Gastrocnemius medialis (tissue), 4 donors: Measurements from ENCODE around the gene JSRP1. TPM values are rescaled to one million over a fixed set of nuclear protein-coding genes. Genes with fewer than 3 reads are reported as not detected.

Experiments
- ATAC-seq, 2 donors: fragments of 150-250 bp; one replicate each; pipeline ENCODE4 v1.9.1; 2016
- DNase-seq, 2 donors: peaks; one replicate each; pipeline ENCODE4 v3.0.0-alpha.2; 2019
- H3K27ac ChIP-seq, 4 donors: fragments of 200-600 bp; sonication (generic); 1 replicate in 1 of 4; 2 replicates in 3 of 4; pipeline ENCODE4 v1.5.1; 2016 to 2018; ENCODE audit warnings: mild to moderate bottlenecking in 2 of 4, moderate library complexity in 1 of 4
- H3K27me3 ChIP-seq, 3 donors: fragments of 200-600 bp; sonication (generic) in 2 of 3; 1 replicate in 1 of 3; 2 replicates in 2 of 3; pipeline versions ENCODE4 v1.5.1 to v1.6.0; 2016 to 2019; ENCODE audit warnings: mild to moderate bottlenecking in 1 of 3, moderate library complexity in 1 of 3
- H3K36me3 ChIP-seq, 2 donors: fragments of 200-600 bp; sonication (generic) in 1 of 2; one replicate each; pipeline ENCODE4 v1.5.1; 2017 to 2018
- H3K4me1 ChIP-seq, 2 donors: fragments of 200-600 bp; sonication (generic) in 1 of 2; one replicate each; pipeline ENCODE4 v1.5.1; 2016 to 2017; ENCODE audit warnings: mild to moderate bottlenecking in 2 of 2
- H3K4me3 ChIP-seq, 4 donors: fragments of 200-600 bp; sonication (generic) in 3 of 4; 1 replicate in 1 of 4; 2 replicates in 3 of 4; pipeline ENCODE4 v1.5.1; 2016 to 2019; ENCODE audit warnings: mild to moderate bottlenecking in 2 of 4
- H3K9me3 ChIP-seq, 3 donors: fragments of 200-600 bp; sonication (generic) in 2 of 3; 1 replicate in 1 of 3; 2 replicates in 2 of 3; pipeline ENCODE4 v1.5.1; 2016 to 2019
- CTCF ChIP-seq, 5 experiments: fragments of 450-650 bp in 3 of 5; fragments of 200-600 bp in 2 of 5; sonication (generic) in 2 of 5; IDR thresholded peaks in 4 of 5; conservative IDR thresholded peaks in 1 of 5; 1 replicate in 4 of 5; 2 replicates in 1 of 5; pipeline ENCODE4 v1.5.1; 2016 to 2019; ENCODE audit warnings: antibody characterized with exemption in 5 of 5, mild to moderate bottlenecking in 3 of 5, moderate library complexity in 3 of 5
- POLR2A ChIP-seq, 2 donors: fragments of 450-650 bp; IDR thresholded peaks; one replicate each; pipeline ENCODE4 v1.6.1; 2017; ENCODE audit warnings: antibody characterized with exemption in 2 of 2, mild to moderate bottlenecking in 2 of 2, moderate library complexity in 2 of 2
- in situ Hi-C, 4 donors: fragments of 200-750 bp; cut with MboI; loops; one replicate each; pipeline versions ENCODE4 v1.15.0 to v1.8.0; 2017; ENCODE audit warnings: low sequenced_read_pairs in 4 of 4
- intact Hi-C: fragments of 100-400 bp; cut with DNase I; formaldehyde crosslinking; loops from one replicate; pipeline ENCODE4 v1.15.1; 2023; ENCODE audit warnings: low total_unique reads
- total RNA-seq, 4 donors: library from RNA; depleted of rRNA; stranded (reverse); fragments of >200 nt; gene quantifications; one replicate each; pipeline versions ENCODE4 v1.1.0 to v1.2.3, GENCODE V29; 2016

Gene JSRP1
- total RNA-seq, 4 donors from 2014 or later, result 152 to 383 (median 303) TPM

DNA sequence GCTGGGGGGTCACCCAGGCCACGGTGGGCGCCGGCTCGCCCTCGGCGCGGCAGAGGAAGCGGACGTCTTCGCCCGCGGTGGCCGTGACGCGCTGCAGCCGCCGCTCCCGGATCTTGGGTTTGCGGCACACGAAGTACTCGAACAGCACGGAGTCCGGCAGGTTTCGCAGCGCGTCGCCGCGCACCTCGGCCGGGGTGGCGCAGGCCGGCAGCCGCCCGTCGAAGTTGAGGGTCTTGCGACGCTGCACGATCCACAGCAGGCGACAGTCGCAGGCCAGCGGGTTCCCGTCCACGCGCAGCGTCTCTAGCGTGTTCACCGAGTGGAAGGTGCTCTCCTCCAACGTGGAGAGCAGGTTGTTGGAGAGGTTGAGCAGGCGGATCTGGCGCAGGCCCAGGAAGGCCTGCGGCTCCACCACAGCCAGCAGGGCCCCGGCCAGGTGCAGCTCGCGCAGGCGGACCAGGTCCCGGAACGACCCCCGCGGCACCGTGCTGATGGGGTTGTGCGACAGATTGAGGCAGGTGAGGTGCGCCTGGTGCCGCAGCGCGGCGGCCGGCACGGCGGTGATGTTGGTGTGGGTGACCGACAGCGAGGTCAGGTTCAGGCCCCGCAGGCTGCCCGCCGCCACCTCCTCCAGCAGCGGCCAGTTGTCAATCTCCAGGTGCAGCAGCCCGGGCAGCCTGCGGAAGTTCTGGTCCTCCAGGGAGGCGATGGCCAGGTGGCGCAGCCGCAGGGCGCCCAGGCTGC, 34.4 kb upstream of the JSRP1 start:
- intact Hi-C loops (no loop called here), in situ Hi-C loops (loop anchor here (25.0 kb wide), 1 partner anchor 97 kb away; no protein-coding TSS in a partner anchor)
- no peak overlapping the region for H3K27ac ChIP-seq
- peak overlapping the region; percentile 5 to 36 (median 36) for H3K4me3 ChIP-seq
- H3K27me3 ChIP-seq, result peaks cover 47 to 58% (median 51%) of the 10 kb centered on the region in 3 donors
- TF ChIP-seq CTCF (IDR thresholded peaks at IDR 0.05 in 4 of 5, conservative IDR thresholded peaks at IDR 0.05 in 1 of 5), result no peak
- TF ChIP-seq POLR2A (IDR thresholded peaks at IDR 0.05), result no peak
- ATAC-seq (no peak), DNase-seq (no peak)
- H3K36me3 ChIP-seq, result no peaks in the 10 kb centered on the region
- peaks cover 12 to 33% of the 10 kb centered on the region in 2 donors for H3K4me1 ChIP-seq
- no peaks in the 10 kb centered on the region for H3K9me3 ChIP-seq

- no peaks in the 10 kb centered on the region for H3K36me3 ChIP-seq
- TF ChIP-seq CTCF (IDR thresholded peaks at IDR 0.05 in 4 of 5, conservative IDR thresholded peaks at IDR 0.05 in 1 of 5), result no peak
- no peak for TF ChIP-seq POLR2A (IDR thresholded peaks at IDR 0.05)
- H3K27ac ChIP-seq, result no peak overlapping the region
- H3K9me3 ChIP-seq, result no peaks in the 10 kb centered on the region
- H3K27me3 ChIP-seq, result peaks cover 47 to 58% (median 51%) of the 10 kb centered on the region in 3 donors
- intact Hi-C loops (no loop called here), in situ Hi-C loops (loop anchor here (25.0 kb wide), 1 partner anchor 97 kb away; no protein-coding TSS in a partner anchor)
- peak overlapping the region; percentile 5 to 36 (median 36) for H3K4me3 ChIP-seq
- no peak for DNase-seq
- no peak for ATAC-seq
- H3K4me1 ChIP-seq, result peaks cover 11 to 26% of the 10 kb centered on the region in 2 donors
These were observed 33.7 kb upstream of the JSRP1 start for GRCh38 chr19:2289714-2290435.

DNA sequence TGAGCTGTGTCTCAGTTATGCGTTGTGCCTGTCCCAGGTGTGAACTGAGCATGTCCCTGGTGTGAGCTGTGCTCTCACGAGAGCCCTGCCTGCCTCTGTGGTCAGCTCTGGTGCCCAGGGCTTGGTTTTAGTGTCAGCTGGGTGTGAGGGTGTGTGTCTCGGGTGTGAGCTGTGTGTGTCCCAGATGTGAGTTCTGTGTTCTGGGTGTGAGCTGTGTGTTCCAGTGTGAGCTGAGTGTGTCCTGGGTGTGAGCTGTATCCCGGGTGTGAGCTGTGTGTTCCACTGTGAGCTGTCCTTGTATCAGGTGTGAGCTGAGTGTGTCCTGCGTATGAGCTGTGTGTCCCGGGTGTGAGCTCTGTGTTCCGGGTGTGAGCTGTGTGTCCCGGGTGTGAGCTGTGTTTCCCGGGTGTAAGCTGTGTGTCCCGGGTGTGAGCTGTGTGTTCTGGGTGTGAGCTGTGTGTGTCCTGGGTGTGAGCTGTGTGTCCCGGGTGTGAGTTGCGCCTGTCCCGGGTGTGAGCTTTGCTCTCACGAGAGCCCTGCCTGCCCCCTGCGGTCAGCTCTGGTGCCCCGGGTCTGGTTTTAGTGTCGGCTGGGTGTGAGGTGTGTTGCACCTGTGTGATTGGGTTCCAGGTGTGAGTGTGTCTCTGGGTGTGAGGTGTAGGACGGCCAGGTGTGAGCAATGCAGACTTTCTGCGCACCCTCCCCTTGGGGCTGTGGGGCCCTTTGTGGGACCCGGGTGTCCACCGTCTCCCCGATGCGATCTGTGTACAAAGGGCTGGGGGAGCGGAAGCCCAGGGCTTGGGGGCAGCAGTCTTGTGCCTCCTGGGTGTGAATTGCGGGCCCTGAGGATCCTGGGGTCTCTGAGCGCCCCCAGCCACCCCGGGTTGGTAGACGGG, 32.8 kb upstream of the JSRP1 start:
- intact Hi-C loops, result no loop called here
- Histone ChIP-seq H3K27me3 (peaks cover 46 to 58% (median 51%) of the 10 kb centered on the region in 3 donors), H3K4me1 (peaks cover 2 to 21% of the 10 kb centered on the region in 2 donors), H3K27ac (no peak overlapping the region), H3K36me3 (no peaks in the 10 kb centered on the region), H3K4me3 (peak overlapping the region in 2 of 4 donors; percentile 35 to 36), H3K9me3 (no peaks in the 10 kb centered on the region)
- TF ChIP-seq POLR2A (IDR thresholded peaks at IDR 0.05), result no peak
- no peak for TF ChIP-seq CTCF (IDR thresholded peaks at IDR 0.05 in 4 of 5, conservative IDR thresholded peaks at IDR 0.05 in 1 of 5)
- DNase-seq (no peak), ATAC-seq (peak in 1 of 2 donors; percentile 4)
- in situ Hi-C loops, result loop anchor here (25.0 kb wide), 1 partner anchor 98 kb away; no protein-coding TSS in a partner anchor

DNA sequence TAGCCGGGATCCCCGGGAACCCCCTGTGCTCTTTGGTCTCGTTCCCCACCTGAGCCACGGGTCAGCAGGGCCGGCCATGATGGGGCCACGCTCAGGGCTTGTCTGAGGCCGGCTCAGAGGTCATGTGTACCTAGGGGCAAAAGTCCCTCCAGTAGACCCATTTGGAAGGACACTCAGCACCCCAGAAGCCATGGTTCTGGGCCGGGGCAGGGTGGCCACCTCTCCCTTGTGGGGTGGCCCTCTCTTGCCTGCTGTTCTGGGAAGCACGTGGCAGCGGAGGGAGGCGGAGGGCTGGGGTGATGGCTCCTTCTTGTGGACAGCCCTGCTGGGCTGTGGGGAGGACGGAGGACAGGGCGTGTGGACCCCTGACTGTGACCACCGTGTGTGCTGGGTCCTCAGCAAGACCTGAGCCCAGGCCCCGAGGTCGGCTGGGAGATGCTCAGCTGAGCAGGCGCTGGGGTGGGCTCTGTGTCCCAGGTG, 32.2 kb upstream of the JSRP1 start:
- ATAC-seq (no peak), DNase-seq (no peak)
- Histone ChIP-seq H3K36me3 (no peaks in the 10 kb centered on the region), H3K9me3 (no peaks in the 10 kb centered on the region), H3K4me1 (peaks cover 2 to 21% of the 10 kb centered on the region in 2 donors), H3K4me3 (no peak overlapping the region), H3K27ac (no peak overlapping the region), H3K27me3 (peaks cover 45 to 58% (median 51%) of the 10 kb centered on the region in 3 donors)
- in situ Hi-C loops, result loop anchor here (25.0 kb wide), 1 partner anchor 99 kb away; no protein-coding TSS in a partner anchor
- TF ChIP-seq POLR2A (IDR thresholded peaks at IDR 0.05) (no peak), CTCF (IDR thresholded peaks at IDR 0.05 in 4 of 5, conservative IDR thresholded peaks at IDR 0.05 in 1 of 5) (no peak)
- intact Hi-C loops, result no loop called here
